WTC11 (cell line): ENCODE data around the gene THBS2. TPM values are rescaled to one million over a fixed set of nuclear protein-coding genes. Genes with fewer than 3 reads are reported as not detected.

ENCODE experiments used
- ATAC-seq: fragments of 200-7000 bp; cut with Tn5 transposase; 2 replicates; pipeline ENCODE4 v1.10.0; 2021; ENCODE audit warnings: mild to moderate bottlenecking, moderate library complexity
- CTCF ChIA-PET: fragments of 300-600 bp; sonication (Branson Sonifier 250); formaldehyde crosslinking; loops from one replicate; lab custom pipeline; 2021; ENCODE audit warnings: antibody characterized with exemption; lab: Charles Lee
- POLR2A ChIA-PET: fragments of 350-600 bp; sonication (Branson Sonifier 250); formaldehyde crosslinking; loops from one replicate; lab custom pipeline; 2021; ENCODE audit warnings: antibody characterized with exemption; lab: Charles Lee
- DNase-seq: peaks from one replicate; pipeline ENCODE4 v3.0.0; 2021; ENCODE audit warnings: low spot score
- H3K27ac Mint-ChIP-seq: 2 replicates; pipeline ENCODE4 v1.8.0; 2021; ENCODE audit warnings: mixed read lengths
- H3K27me3 Mint-ChIP-seq: 2 replicates; pipeline ENCODE4 v1.8.0; 2021; ENCODE audit warnings: low read depth, mild to moderate bottlenecking, moderate library complexity, mixed read lengths
- H3K36me3 Mint-ChIP-seq: 2 replicates; pipeline ENCODE4 v1.8.0; 2021; ENCODE audit warnings: mixed read lengths
- H3K4me1 Mint-ChIP-seq: 2 replicates; pipeline ENCODE4 v1.8.0; 2022; ENCODE audit warnings: mixed read lengths
- H3K4me3 Mint-ChIP-seq: 2 replicates; pipeline ENCODE4 v1.8.0; 2021; ENCODE audit warnings: mild to moderate bottlenecking, moderate library complexity, mixed read lengths
- H3K9me3 Mint-ChIP-seq: 2 replicates; pipeline ENCODE4 v1.8.0; 2021; ENCODE audit warnings: mixed read lengths
- CBFB ChIP-seq: sonication (generic); formaldehyde crosslinking; IDR thresholded peaks from 2 replicates; pipeline ENCODE4 v1.8.1; 2022; ENCODE audit warnings: mild to moderate bottlenecking, low read depth, missing genetic modification reagents
- CREB1 ChIP-seq: sonication (generic); formaldehyde crosslinking; IDR thresholded peaks from 2 replicates; pipeline ENCODE4 v1.8.0; 2023; ENCODE audit warnings: mild to moderate bottlenecking, missing genetic modification reagents
- ELF4 ChIP-seq: sonication (generic); formaldehyde crosslinking; IDR thresholded peaks from 2 replicates; pipeline ENCODE4 v1.8.1; 2022; ENCODE audit warnings: low read depth, mild to moderate bottlenecking, moderate library complexity, missing genetic modification reagents
- FOXK1 ChIP-seq: sonication (generic); formaldehyde crosslinking; IDR thresholded peaks from 2 replicates; pipeline ENCODE4 v1.8.0; 2022; ENCODE audit warnings: mild to moderate bottlenecking, moderate library complexity, missing genetic modification reagents
- GTF2I ChIP-seq: fragments of 250-450 bp; sonication (Bioruptor Pico); conservative IDR thresholded peaks from 2 replicates; pipeline ENCODE4 v1.4.0; 2021; ENCODE audit warnings: mild to moderate bottlenecking
- JAZF1 ChIP-seq: fragments of 250-450 bp; sonication (Bioruptor Pico); IDR thresholded peaks from 2 replicates; pipeline ENCODE4 v1.9.0; 2021; ENCODE audit warnings: moderate library complexity, mild to moderate bottlenecking, inconsistent platforms
- MYBL2 ChIP-seq: sonication (generic); formaldehyde crosslinking; IDR thresholded peaks from 2 replicates; pipeline ENCODE4 v1.8.1; 2023; ENCODE audit warnings: mild to moderate bottlenecking, moderate library complexity, missing genetic modification reagents
- NFE2L1 ChIP-seq: sonication (generic); formaldehyde crosslinking; IDR thresholded peaks from 2 replicates; pipeline ENCODE4 v1.8.1; 2023; ENCODE audit warnings: missing genetic modification reagents
- SOX15 ChIP-seq: fragments of 250-450 bp; sonication (Bioruptor Pico); IDR thresholded peaks from 2 replicates; pipeline ENCODE4 v1.9.0; 2021; ENCODE audit warnings: mild to moderate bottlenecking
- TP53 ChIP-seq: sonication (generic); formaldehyde crosslinking; IDR thresholded peaks from 2 replicates; pipeline ENCODE4 v1.8.1; 2023; ENCODE audit warnings: mild to moderate bottlenecking, missing genetic modification reagents
- USF1 ChIP-seq: sonication (generic); formaldehyde crosslinking; IDR thresholded peaks from 2 replicates; pipeline ENCODE4 v1.8.0; 2022; ENCODE audit warnings: mild to moderate bottlenecking, missing genetic modification reagents
- ZNF317 ChIP-seq: sonication (generic); formaldehyde crosslinking; IDR thresholded peaks from 2 replicates; pipeline ENCODE4 v1.8.1; 2023; ENCODE audit warnings: low read depth, mild to moderate bottlenecking, moderate library complexity, missing genetic modification reagents, borderline replicate concordance
- ZNF396 ChIP-seq: fragments of 250-450 bp; sonication (Bioruptor Pico); IDR thresholded peaks from 2 replicates; pipeline ENCODE4 v1.8.0; 2021; ENCODE audit warnings: mild to moderate bottlenecking, moderate library complexity, borderline replicate concordance
- ZNF671 ChIP-seq: fragments of 250-450 bp; sonication (Bioruptor Pico); IDR thresholded peaks from 2 replicates; pipeline ENCODE4 v1.8.0; 2021; ENCODE audit warnings: mild to moderate bottlenecking
- total RNA-seq: library from RNA; stranded (reverse); gene quantifications from 3 replicates; pipeline ENCODE4 v1.2.3, GENCODE V29; 2021
- TF ChIP-seq, protein P1 (sequence below): fragments of 250-450 bp; sonication (Bioruptor Pico); IDR thresholded peaks from 2 replicates; pipeline ENCODE4 v1.9.0; 2021; ENCODE audit warnings: moderate library complexity, mild to moderate bottlenecking, inconsistent platforms, borderline replicate concordance
- TF ChIP-seq, protein P2 (sequence below): sonication (generic); formaldehyde crosslinking; IDR thresholded peaks from 2 replicates; pipeline ENCODE4 v1.8.1; 2023; ENCODE audit warnings: mild to moderate bottlenecking, missing genetic modification reagents, borderline replicate concordance
- TF ChIP-seq, protein P3 (sequence below): sonication (generic); formaldehyde crosslinking; IDR thresholded peaks from 2 replicates; pipeline ENCODE4 v1.8.0; 2023; ENCODE audit warnings: missing genetic modification reagents
- TF ChIP-seq, protein P4 (sequence below): sonication (generic); formaldehyde crosslinking; IDR thresholded peaks from 2 replicates; pipeline ENCODE4 v1.8.1; 2022; ENCODE audit warnings: mild to moderate bottlenecking, missing genetic modification reagents, moderate library complexity, borderline replicate concordance
- TF ChIP-seq, protein P5 (sequence below): sonication (generic); formaldehyde crosslinking; IDR thresholded peaks from 2 replicates; pipeline ENCODE4 v1.8.0; 2022; ENCODE audit warnings: mild to moderate bottlenecking, missing genetic modification reagents
- TF ChIP-seq, protein P6 (sequence below): sonication (generic); formaldehyde crosslinking; conservative IDR thresholded peaks from 2 replicates; pipeline ENCODE4 v1.8.1; 2023; ENCODE audit warnings: mild to moderate bottlenecking, low read depth, missing genetic modification reagents, moderate library complexity
- TF ChIP-seq, protein P7 (sequence below): sonication (generic); formaldehyde crosslinking; IDR thresholded peaks from 2 replicates; pipeline ENCODE4 v1.8.1; 2023; ENCODE audit warnings: mild to moderate bottlenecking, missing genetic modification reagents, moderate library complexity
- TF ChIP-seq, protein P8 (sequence below): sonication (generic); formaldehyde crosslinking; conservative IDR thresholded peaks from 2 replicates; pipeline ENCODE4 v1.8.1; 2022; ENCODE audit warnings: mild to moderate bottlenecking, missing genetic modification reagents

THBS2 gene
- total RNA-seq, 1 experiment from 2014 or later: 40.3 TPM

GRCh38 chr6:169285165-169285564 is 31.5 kb upstream of the THBS2 start (continued):
- TF ChIP-seq, protein P1, sequence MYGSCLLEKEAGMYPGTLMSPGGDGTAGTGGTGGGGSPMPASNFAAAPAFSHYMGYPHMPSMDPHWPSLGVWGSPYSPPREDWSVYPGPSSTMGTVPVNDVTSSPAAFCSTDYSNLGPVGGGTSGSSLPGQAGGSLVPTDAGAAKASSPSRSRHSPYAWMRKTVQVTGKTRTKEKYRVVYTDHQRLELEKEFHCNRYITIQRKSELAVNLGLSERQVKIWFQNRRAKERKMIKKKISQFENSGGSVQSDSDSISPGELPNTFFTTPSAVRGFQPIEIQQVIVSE (CRISPR knock-in tag): no peak
- TF ChIP-seq, protein P2, sequence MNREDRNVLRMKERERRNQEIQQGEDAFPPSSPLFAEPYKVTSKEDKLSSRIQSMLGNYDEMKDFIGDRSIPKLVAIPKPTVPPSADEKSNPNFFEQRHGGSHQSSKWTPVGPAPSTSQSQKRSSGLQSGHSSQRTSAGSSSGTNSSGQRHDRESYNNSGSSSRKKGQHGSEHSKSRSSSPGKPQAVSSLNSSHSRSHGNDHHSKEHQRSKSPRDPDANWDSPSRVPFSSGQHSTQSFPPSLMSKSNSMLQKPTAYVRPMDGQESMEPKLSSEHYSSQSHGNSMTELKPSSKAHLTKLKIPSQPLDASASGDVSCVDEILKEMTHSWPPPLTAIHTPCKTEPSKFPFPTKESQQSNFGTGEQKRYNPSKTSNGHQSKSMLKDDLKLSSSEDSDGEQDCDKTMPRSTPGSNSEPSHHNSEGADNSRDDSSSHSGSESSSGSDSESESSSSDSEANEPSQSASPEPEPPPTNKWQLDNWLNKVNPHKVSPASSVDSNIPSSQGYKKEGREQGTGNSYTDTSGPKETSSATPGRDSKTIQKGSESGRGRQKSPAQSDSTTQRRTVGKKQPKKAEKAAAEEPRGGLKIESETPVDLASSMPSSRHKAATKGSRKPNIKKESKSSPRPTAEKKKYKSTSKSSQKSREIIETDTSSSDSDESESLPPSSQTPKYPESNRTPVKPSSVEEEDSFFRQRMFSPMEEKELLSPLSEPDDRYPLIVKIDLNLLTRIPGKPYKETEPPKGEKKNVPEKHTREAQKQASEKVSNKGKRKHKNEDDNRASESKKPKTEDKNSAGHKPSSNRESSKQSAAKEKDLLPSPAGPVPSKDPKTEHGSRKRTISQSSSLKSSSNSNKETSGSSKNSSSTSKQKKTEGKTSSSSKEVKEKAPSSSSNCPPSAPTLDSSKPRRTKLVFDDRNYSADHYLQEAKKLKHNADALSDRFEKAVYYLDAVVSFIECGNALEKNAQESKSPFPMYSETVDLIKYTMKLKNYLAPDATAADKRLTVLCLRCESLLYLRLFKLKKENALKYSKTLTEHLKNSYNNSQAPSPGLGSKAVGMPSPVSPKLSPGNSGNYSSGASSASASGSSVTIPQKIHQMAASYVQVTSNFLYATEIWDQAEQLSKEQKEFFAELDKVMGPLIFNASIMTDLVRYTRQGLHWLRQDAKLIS: no peak
- TF ChIP-seq JAZF1 (CRISPR knock-in tag): no peak
- TF ChIP-seq USF1 (CRISPR knock-in tag): no peak
- TF ChIP-seq MYBL2 (CRISPR knock-in tag): no peak
- TF ChIP-seq SOX15 (CRISPR knock-in tag): no peak
- TF ChIP-seq, protein P3, sequence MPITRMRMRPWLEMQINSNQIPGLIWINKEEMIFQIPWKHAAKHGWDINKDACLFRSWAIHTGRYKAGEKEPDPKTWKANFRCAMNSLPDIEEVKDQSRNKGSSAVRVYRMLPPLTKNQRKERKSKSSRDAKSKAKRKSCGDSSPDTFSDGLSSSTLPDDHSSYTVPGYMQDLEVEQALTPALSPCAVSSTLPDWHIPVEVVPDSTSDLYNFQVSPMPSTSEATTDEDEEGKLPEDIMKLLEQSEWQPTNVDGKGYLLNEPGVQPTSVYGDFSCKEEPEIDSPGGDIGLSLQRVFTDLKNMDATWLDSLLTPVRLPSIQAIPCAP: no peak
- no peak for TF ChIP-seq ZNF671 (CRISPR knock-in tag)

DNA sequence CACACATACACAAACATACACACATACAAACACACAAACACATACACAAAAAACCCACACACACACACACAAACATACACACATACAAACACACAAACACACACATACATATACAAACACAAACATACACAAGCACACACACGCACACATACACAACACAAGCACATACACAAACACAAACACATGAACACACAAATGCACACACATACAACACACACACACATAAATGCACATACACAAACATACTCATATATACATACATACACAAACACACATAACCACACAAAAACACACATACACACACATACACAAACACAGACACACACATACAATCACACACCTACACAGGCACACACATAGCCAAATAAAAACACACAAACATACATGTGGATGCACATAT is 30.3 kb upstream of the THBS2 start:
- no peaks in the 10 kb centered on the region for H3K4me1 Mint-ChIP-seq
- no peaks in the 10 kb centered on the region for H3K27me3 Mint-ChIP-seq
- ATAC-seq (no peak), DNase-seq (no peak)
- ChIA-PET CTCF (no interaction called here), POLR2A (no interaction called here)
- H3K4me3 Mint-ChIP-seq: no peak overlapping the region
- no peaks in the 10 kb centered on the region for H3K36me3 Mint-ChIP-seq
- H3K9me3 Mint-ChIP-seq: no peaks in the 10 kb centered on the region
- H3K27ac Mint-ChIP-seq: no peak overlapping the region
- no peak for TF ChIP-seq CBFB
- no peak for TF ChIP-seq FOXK1
- no peak for TF ChIP-seq GTF2I (CRISPR knock-in tag)
- TF ChIP-seq, protein P4, sequence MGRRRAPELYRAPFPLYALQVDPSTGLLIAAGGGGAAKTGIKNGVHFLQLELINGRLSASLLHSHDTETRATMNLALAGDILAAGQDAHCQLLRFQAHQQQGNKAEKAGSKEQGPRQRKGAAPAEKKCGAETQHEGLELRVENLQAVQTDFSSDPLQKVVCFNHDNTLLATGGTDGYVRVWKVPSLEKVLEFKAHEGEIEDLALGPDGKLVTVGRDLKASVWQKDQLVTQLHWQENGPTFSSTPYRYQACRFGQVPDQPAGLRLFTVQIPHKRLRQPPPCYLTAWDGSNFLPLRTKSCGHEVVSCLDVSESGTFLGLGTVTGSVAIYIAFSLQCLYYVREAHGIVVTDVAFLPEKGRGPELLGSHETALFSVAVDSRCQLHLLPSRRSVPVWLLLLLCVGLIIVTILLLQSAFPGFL: no peak
- no peak for TF ChIP-seq ELF4 (CRISPR knock-in tag)
- TF ChIP-seq, protein P5, sequence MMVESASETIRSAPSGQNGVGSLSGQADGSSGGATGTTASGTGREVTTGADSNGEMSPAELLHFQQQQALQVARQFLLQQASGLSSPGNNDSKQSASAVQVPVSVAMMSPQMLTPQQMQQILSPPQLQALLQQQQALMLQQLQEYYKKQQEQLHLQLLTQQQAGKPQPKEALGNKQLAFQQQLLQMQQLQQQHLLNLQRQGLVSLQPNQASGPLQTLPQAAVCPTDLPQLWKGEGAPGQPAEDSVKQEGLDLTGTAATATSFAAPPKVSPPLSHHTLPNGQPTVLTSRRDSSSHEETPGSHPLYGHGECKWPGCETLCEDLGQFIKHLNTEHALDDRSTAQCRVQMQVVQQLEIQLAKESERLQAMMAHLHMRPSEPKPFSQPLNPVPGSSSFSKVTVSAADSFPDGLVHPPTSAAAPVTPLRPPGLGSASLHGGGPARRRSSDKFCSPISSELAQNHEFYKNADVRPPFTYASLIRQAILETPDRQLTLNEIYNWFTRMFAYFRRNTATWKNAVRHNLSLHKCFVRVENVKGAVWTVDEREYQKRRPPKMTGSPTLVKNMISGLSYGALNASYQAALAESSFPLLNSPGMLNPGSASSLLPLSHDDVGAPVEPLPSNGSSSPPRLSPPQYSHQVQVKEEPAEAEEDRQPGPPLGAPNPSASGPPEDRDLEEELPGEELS (CRISPR knock-in tag): no peak
- TF ChIP-seq, protein P6, sequence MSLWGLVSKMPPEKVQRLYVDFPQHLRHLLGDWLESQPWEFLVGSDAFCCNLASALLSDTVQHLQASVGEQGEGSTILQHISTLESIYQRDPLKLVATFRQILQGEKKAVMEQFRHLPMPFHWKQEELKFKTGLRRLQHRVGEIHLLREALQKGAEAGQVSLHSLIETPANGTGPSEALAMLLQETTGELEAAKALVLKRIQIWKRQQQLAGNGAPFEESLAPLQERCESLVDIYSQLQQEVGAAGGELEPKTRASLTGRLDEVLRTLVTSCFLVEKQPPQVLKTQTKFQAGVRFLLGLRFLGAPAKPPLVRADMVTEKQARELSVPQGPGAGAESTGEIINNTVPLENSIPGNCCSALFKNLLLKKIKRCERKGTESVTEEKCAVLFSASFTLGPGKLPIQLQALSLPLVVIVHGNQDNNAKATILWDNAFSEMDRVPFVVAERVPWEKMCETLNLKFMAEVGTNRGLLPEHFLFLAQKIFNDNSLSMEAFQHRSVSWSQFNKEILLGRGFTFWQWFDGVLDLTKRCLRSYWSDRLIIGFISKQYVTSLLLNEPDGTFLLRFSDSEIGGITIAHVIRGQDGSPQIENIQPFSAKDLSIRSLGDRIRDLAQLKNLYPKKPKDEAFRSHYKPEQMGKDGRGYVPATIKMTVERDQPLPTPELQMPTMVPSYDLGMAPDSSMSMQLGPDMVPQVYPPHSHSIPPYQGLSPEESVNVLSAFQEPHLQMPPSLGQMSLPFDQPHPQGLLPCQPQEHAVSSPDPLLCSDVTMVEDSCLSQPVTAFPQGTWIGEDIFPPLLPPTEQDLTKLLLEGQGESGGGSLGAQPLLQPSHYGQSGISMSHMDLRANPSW (CRISPR knock-in tag): no peak
- TF ChIP-seq ZNF396 (CRISPR knock-in tag): no peak
- no peak for TF ChIP-seq CREB1 (CRISPR knock-in tag)
- TF ChIP-seq, protein P7, sequence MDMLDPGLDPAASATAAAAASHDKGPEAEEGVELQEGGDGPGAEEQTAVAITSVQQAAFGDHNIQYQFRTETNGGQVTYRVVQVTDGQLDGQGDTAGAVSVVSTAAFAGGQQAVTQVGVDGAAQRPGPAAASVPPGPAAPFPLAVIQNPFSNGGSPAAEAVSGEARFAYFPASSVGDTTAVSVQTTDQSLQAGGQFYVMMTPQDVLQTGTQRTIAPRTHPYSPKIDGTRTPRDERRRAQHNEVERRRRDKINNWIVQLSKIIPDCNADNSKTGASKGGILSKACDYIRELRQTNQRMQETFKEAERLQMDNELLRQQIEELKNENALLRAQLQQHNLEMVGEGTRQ (CRISPR knock-in tag): no peak
- TF ChIP-seq, protein P8, sequence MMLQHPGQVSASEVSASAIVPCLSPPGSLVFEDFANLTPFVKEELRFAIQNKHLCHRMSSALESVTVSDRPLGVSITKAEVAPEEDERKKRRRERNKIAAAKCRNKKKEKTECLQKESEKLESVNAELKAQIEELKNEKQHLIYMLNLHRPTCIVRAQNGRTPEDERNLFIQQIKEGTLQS (CRISPR knock-in tag): no peak
- TF ChIP-seq ZNF317 (CRISPR knock-in tag): no peak
- no peak for TF ChIP-seq NFE2L1 (CRISPR knock-in tag)
- TF ChIP-seq TP53 (CRISPR knock-in tag): no peak
